Measurements from ENCODE around the gene AOPEP.

The AOPEP gene

GRCh38 chr9:94760660-94761059 is 34.2 kb downstream of the AOPEP start:
- H3K27ac ChIP-seq: no peak overlapping the region
- no peak for TF ChIP-seq CTCF (conservative IDR thresholded peaks at IDR 0.05)

DNA sequence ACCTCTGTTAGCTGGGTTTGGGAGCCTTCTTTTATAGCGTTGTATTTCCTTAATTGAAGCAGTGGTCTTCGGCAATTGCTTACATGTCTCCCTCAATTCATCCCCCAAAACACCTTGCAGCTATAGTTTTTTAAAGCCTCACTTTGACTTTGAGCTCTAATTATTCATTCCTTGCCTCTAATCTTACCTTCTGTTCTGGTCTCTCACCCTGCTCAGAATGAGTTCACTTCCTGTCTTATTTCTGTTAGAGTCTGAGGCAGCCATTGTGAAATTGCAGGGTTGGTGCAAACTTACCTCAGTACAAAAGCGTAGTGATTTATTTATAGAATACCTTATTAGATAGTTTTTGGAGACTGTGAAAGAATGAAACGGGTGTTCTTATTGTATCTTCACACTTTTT is 35.0 kb downstream of the AOPEP start:
- no peak for TF ChIP-seq CTCF (conservative IDR thresholded peaks at IDR 0.05)
- H3K27ac ChIP-seq: no peak overlapping the region

DNA sequence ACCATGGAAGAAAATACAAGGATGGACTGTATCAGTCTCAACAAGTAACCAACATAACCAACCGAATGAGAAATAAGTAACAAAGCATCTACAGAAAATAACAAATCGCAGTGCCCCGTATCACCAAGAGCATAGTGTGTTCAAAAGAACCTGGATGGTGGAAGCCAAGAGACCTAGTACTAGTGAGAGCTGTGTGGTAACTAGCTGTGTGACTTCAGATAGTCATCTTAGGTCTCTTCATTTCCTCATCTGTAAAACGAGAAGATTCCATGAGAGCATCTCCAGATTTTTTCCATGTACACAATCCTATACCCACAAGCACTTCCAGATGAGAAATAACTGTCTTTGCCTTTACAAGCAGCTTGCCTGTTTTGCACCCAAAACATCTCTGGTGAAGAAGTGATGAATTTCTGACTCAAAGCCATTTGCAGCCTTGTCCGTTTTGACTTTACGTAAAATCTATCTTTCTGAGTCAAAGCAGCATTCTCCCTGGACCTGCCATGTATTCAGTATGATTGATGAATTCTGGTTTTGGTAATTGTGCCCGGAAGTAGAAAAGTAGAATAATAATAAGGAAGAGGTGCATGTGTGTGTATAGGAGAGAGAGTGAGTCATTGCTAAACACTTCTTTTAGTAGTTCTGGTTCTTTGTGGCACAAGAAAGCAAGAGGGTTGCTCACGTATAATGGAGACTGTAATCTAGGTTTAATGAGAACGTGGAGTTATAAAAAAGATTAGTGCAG is 41.0 kb downstream of the AOPEP start:
- no peak overlapping the region for H3K27ac ChIP-seq
- TF ChIP-seq CTCF (conservative IDR thresholded peaks at IDR 0.05): no peak

- no peak overlapping the region for H3K27ac ChIP-seq
- TF ChIP-seq CTCF (conservative IDR thresholded peaks at IDR 0.05): no peak
These were observed 42.3 kb downstream of the AOPEP start for GRCh38 chr9:94768766-94769165.

DNA sequence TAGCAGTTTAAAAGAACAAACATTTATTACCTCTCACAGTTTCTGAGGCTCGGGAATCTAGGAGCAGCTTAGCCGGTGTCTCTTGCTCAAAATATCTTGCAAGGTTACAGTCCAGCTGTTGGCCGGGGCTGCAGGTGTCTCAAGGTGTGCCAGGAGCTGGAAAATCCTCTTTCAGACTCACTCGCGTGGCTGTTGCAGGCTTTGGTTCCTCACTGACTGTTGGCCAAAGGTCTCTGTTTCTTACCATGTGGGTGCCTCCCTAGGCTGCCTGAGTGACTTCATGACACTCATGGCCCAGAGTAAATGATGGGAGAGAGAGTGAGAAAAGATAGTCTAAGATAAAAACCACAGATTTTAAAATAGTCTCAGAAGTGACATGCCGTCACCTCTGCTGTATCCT is 43.8 kb downstream of the AOPEP start:
- TF ChIP-seq CTCF (conservative IDR thresholded peaks at IDR 0.05): no peak

DNA sequence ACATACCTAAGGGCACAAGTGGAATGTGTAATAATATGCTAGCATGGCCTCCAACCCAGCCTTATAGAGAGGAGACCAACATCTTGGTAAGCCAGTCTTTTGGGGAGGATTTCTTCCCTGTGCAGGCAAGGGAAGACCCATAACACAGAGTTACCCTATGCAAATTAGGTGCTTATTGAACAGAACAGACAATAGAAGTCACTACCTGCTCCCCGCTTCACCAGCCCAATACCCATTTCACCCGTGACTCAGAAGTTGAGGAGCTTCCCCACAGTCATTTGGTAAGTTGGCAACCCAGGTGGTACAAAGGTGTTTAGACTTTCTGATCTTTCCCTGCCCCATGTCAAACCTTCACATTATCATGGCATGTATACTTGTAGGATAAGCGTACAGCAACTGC is 44.6 kb downstream of the AOPEP start:
- TF ChIP-seq CTCF (conservative IDR thresholded peaks at IDR 0.05): no peak
- H3K27ac ChIP-seq: no peak overlapping the region

More for the DNA sequence above, 43.8 kb downstream of the AOPEP start:
- no peak overlapping the region for H3K27ac ChIP-seq

DNA sequence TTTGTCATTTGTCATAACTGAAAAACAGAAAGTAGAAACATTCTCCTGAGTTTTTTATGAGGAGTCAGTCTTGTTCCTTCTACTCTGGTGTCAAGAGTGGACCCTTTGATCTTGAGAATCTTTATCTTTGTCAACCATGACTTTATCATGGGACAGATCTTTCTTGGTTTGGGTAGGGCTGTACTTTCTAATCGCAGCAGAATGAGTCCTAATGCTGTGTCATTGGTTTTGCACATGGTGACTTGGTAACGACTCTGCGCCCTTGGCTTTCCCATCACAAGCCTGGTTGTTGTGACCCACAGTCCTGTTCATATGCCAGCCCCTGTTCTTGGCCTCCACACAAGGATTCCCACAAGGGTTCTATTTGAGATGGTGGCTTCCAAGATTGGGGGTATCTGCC is 45.6 kb downstream of the AOPEP start:
- TF ChIP-seq CTCF (conservative IDR thresholded peaks at IDR 0.05): no peak
- no peak overlapping the region for H3K27ac ChIP-seq
